LNCaP clone FGC (cell line): ENCODE results near the gene ASCL3.

ENCODE experiments used
- DNase-seq: peaks from one replicate; pipeline ENCODE4 v3.0.0-alpha.2; 2011; ENCODE audit warnings: low read depth
- H3K4me3 ChIP-seq: 2 replicates; pipeline ENCODE4 v1.5.1; 2011; ENCODE audit warnings: mild to moderate bottlenecking, low read depth, low read length, control low read depth
- TF ChIP-seq, protein P1 (sequence below): IDR thresholded peaks from 2 replicates; pipeline ENCODE4 v1.5.1; 2012; ENCODE audit warnings: mild to moderate bottlenecking; ENCODE audit not compliant: control insufficient read depth, insufficient read depth; ENCODE audit errors: extremely low read depth

Gene ASCL3

DNA sequence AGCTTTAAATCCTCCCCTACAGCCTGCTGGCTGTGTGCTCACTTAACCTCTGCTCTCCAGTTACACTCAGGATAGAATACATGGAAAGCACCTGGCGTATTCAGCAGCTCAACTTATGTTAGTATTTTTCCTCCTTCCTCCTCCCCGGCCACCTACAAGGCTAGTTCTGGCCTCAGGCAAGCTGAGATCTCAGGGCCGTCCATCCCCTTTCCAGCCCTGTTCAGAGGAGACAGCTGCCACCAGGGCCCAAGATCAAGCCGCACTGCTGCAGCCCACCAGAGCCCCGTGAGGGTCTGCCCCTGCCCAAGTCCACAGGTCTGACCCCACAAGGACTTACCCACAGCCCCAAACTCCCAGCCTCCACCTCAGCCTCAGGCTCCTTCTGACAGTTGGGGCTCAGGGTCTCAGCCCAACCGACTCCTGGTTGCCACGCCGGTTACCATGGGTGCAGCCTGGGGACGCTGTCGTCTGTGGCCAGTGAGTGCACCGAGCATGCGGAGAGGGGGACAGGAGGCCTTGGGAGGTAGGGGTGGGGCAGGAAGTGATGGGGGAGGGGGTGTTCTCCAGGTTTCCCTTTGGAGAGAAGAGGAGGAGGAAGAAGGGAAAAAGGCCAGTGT lies 10.1 kb downstream of the ASCL3 start, which contains the start of gene C11orf16:
Gene C11orf16, minus strand, starts transcription at position 384 of the 617 bp plus-strand sequence. CDS start 639 bp downstream, outside the sequence.
- TF ChIP-seq, protein P1, sequence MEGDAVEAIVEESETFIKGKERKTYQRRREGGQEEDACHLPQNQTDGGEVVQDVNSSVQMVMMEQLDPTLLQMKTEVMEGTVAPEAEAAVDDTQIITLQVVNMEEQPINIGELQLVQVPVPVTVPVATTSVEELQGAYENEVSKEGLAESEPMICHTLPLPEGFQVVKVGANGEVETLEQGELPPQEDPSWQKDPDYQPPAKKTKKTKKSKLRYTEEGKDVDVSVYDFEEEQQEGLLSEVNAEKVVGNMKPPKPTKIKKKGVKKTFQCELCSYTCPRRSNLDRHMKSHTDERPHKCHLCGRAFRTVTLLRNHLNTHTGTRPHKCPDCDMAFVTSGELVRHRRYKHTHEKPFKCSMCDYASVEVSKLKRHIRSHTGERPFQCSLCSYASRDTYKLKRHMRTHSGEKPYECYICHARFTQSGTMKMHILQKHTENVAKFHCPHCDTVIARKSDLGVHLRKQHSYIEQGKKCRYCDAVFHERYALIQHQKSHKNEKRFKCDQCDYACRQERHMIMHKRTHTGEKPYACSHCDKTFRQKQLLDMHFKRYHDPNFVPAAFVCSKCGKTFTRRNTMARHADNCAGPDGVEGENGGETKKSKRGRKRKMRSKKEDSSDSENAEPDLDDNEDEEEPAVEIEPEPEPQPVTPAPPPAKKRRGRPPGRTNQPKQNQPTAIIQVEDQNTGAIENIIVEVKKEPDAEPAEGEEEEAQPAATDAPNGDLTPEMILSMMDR: no peak
- H3K4me3 ChIP-seq: no peak within 1 kb of the TSS
- no peak for DNase-seq

DNA sequence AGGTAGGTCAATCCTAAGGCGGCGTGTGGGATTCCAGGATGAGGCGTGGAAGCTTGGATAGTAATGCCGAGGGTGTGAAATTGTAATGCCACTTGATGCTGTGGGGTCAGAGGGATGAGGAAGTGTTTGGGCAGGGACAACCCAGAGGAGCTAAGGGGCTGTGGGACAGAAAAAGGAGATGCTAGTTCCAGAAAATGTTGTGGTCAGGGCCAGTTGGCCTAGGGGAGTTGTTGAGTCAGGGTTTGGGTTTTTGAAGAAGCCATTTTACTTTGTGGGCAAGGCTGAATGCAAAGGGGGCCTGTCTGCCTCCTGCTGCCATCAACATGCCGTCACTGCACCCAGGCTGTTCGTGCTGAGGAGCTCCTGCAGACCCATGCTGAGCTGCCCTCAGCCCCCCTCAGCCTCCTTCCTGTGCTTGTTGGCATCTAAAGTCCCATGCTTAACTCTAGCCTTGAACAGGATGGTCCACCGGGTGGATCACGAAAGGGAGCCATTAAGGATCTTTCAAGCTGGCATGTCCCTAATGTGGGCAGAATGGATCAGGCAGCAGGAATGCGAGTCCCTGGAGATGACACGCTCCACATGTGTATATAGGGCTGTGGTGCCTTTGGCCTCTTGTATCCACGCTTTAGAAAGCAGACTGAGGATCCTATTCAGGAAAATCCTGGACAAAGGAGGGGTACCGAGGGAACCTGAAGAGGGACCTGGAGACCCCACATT lies 12.2 kb downstream of the ASCL3 start:
- no peak overlapping the region for H3K4me3 ChIP-seq
- TF ChIP-seq, protein P1: no peak
- DNase-seq: no peak

DNA sequence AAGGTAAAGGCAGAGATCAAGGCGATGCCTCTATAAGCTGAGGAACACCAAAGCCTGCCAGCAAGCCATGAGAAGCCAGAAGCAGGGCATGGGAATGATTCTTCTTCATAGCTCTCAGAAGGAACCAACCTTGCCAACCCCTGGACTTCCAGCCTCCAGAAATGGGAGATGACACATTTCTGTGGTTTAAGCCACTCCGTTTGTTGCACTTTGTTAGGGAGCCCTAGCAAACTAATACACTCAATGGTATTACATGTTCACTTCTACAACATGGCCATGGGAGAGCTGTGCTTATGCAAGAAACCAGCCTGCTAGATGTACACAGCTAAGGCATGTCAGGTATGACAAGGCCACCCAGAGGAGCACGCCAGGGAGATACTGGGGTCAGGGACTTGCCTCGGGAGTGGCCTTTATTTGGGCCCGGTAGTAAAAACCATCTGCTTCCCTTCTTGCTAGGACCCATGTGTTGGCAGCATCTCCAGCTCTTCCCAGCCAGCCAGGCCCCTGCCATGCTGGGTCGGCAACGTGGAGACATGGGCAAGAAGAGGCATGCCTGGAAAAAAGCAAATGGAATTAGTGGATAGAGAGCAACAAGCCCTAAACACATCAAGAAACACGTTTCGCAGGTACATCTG lies 13.7 kb downstream of the ASCL3 start:
- no peak for DNase-seq
- TF ChIP-seq, protein P1: no peak
- H3K4me3 ChIP-seq: no peak overlapping the region

DNA sequence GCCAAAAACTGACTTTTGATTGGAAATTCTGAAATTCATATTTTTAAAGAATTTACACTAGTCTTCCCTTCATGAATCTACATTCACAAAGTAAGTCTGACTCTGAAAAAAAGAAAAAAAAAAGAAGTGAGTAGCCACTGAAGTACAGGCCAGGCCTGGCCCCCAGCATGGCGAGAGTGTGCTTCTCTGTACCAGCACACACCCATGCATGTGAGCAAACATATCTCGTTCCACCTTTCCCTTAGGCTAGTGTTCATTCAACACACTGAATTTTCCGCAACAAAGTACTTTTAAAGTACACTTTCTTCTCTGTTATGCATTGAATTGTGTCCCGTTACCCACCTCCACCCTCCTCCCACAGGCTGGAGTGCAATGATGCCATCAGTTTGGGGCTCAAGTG lies 14.6 kb downstream of the ASCL3 start:
- H3K4me3 ChIP-seq: no peak overlapping the region
- TF ChIP-seq, protein P1: no peak
- no peak for DNase-seq

DNA sequence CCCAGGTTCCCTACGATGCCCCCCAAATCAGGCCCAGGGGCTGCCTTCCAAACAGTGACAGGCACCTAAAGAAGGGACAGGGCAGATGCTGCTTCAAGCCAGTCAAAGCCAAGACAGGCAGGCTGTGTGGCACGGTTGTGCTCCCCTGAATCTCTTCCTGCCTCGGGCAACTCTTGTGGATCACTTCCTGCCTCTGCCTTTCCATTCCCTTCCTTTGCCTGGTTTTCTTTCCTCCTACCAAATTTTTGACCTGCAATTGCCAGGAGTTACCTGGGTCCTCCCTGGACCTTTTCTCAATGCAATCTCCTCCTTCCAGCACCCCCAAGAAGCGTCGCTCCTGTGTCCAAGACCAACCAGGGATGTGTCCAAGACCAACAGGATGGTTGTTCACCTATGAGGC lies 15.6 kb downstream of the ASCL3 start:
- no peak for DNase-seq
- TF ChIP-seq, protein P1: no peak
- H3K4me3 ChIP-seq: no peak overlapping the region

DNA sequence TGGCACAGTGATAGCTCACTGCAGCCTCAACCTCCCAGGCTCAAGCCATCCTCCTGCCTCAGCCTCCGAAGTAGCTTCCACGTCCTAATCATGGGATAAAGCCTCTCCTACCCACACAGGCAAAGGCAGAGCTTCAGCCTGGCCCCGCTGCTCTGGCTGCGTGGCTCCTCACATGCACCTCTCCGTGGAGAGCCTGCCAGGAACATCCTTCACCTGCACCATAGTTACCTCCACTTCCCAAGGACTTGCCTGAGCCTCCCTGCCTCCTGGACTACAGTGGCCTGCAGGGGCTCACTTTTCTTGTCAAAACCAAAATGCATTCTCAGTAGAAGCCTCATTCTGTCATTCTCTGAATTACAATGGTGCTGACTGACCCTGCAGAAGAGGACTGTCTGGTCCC lies 16.6 kb downstream of the ASCL3 start:
- DNase-seq: no peak
- H3K4me3 ChIP-seq: no peak overlapping the region
- TF ChIP-seq, protein P1: no peak
